ENCODE measurements around the gene SLC35E4.
A peak's percentile ranks its signal among the peaks of the same experiment; 100 is the strongest.
"Not testable (repeated sequence)": the region's sequence is repeated elsewhere in the genome, so short reads cannot be mapped to it uniquely, and the experiment has no call there.

The SLC35E4 gene

GRCh38 chr22:30610299-30610698, 25.3 kb upstream of the SLC35E4 start:
- FAIRE-seq, result no peak
- DNase-seq (ENCODE audit: insufficient read length, low spot score), result no peak

- FAIRE-seq (no peak), DNase-seq (ENCODE audit: insufficient read length, low spot score) (no peak)
These were observed 24.4 kb upstream of the SLC35E4 start for GRCh38 chr22:30611197-30611596.

GRCh38 chr22:30612789-30613188, 22.8 kb upstream of the SLC35E4 start:
- DNase-seq (ENCODE audit: insufficient read length, low spot score) (no peak), FAIRE-seq (no peak)

- no peak for DNase-seq (ENCODE audit: insufficient read length, low spot score)
- FAIRE-seq, result no peak
These were observed 21.3 kb upstream of the SLC35E4 start for GRCh38 chr22:30614268-30614667.

GRCh38 chr22:30614879-30615278, 20.7 kb upstream of the SLC35E4 start:
- DNase-seq (ENCODE audit: insufficient read length, low spot score) (no peak), FAIRE-seq (no peak)

GRCh38 chr22:30615543-30615954, 20.0 kb upstream of the SLC35E4 start:
- DNase-seq (ENCODE audit: insufficient read length, low spot score), result no peak
- no peak for FAIRE-seq

- DNase-seq (ENCODE audit: insufficient read length, low spot score) (no peak), FAIRE-seq (no peak)
These were observed 17.8 kb upstream of the SLC35E4 start for GRCh38 chr22:30617819-30618218.

- DNase-seq (ENCODE audit: insufficient read length, low spot score); FAIRE-seq: not testable (repeated sequence)
These were observed 15.7 kb upstream of the SLC35E4 start for GRCh38 chr22:30619909-30620308.

GRCh38 chr22:30626413-30626812, 9.2 kb upstream of the SLC35E4 start:
- FAIRE-seq, result no peak

GRCh38 chr22:30627471-30627870, 8.1 kb upstream of the SLC35E4 start:
- FAIRE-seq (no peak), DNase-seq (ENCODE audit: insufficient read length, low spot score) (no peak)

More at GRCh38 chr22:30626413-30626812, 9.2 kb upstream of the SLC35E4 start:
- no peak for DNase-seq (ENCODE audit: insufficient read length, low spot score)

- FAIRE-seq (no peak), DNase-seq (ENCODE audit: insufficient read length, low spot score) (no peak)
These were observed 7.1 kb upstream of the SLC35E4 start for GRCh38 chr22:30628491-30628890.

GRCh38 chr22:30631469-30631868, 4.1 kb upstream of the SLC35E4 start:
- DNase-seq (ENCODE audit: insufficient read length, low spot score); FAIRE-seq: not testable (repeated sequence)

GRCh38 chr22:30634471-30635233, 929 bp upstream of the SLC35E4 start:
- FAIRE-seq, result no peak

GRCh38 chr22:30636226-30637077, 871 bp downstream of the SLC35E4 start:
- DNase-seq (ENCODE audit: insufficient read length, low spot score) (no peak), FAIRE-seq (no peak)

More at GRCh38 chr22:30634471-30635233, 929 bp upstream of the SLC35E4 start:
- peak; percentile 88 for DNase-seq (ENCODE audit: insufficient read length, low spot score)

- DNase-seq (ENCODE audit: insufficient read length, low spot score) (no peak), FAIRE-seq (no peak)
These were observed 2.1 kb downstream of the SLC35E4 start for GRCh38 chr22:30637701-30638114.

GRCh38 chr22:30640361-30640760, 4.8 kb downstream of the SLC35E4 start:
- no peak for FAIRE-seq
- no peak for DNase-seq (ENCODE audit: insufficient read length, low spot score)

- FAIRE-seq, result no peak
These were observed 5.4 kb downstream of the SLC35E4 start for GRCh38 chr22:30640839-30641430.

GRCh38 chr22:30643055-30643875, 7.7 kb downstream of the SLC35E4 start:
- no peak for DNase-seq (ENCODE audit: insufficient read length, low spot score)
- no peak for FAIRE-seq

More at GRCh38 chr22:30640839-30641430, 5.4 kb downstream of the SLC35E4 start:
- no peak for DNase-seq (ENCODE audit: insufficient read length, low spot score)

- FAIRE-seq (no peak), DNase-seq (ENCODE audit: insufficient read length, low spot score) (no peak)
These were observed 11.1 kb downstream of the SLC35E4 start for GRCh38 chr22:30646518-30647160.

GRCh38 chr22:30647536-30647935, 12.0 kb downstream of the SLC35E4 start:
- DNase-seq (ENCODE audit: insufficient read length, low spot score) (no peak), FAIRE-seq (no peak)

Measured in HTR-8/SVneo (cell line).